HepG2 (cell line): ENCODE data around the gene ANAPC5. TPM values are rescaled to one million over a fixed set of nuclear protein-coding genes. Genes with fewer than 3 reads are reported as not detected.
A peak's percentile ranks its signal among the peaks of the same experiment; 100 is the strongest.

Experiments
- ARHGAP35 ChIP-seq: sonication (generic); formaldehyde crosslinking; IDR thresholded peaks from 2 replicates; pipeline ENCODE4 v1.9.0; 2022; ENCODE audit warnings: mild to moderate bottlenecking, inconsistent platforms, moderate library complexity, missing genetic modification reagents, borderline replicate concordance
- ATF1 ChIP-seq: IDR thresholded peaks from 2 replicates; pipeline ENCODE4 v1.6.1; 2016; ENCODE audit warnings: mild to moderate bottlenecking, control low read depth
- BHLHE40 ChIP-seq: IDR thresholded peaks from 2 replicates; pipeline ENCODE4 v1.6.1; 2011; ENCODE audit warnings: low read length, improper control_type of control experiment
- CHCHD3 ChIP-seq: sonication (generic); formaldehyde crosslinking; IDR thresholded peaks from 2 replicates; pipeline ENCODE4 v1.8.0; 2022; ENCODE audit warnings: mild to moderate bottlenecking, missing genetic modification reagents, moderate library complexity
- ELF3 ChIP-seq: IDR thresholded peaks from 2 replicates; pipeline ENCODE4 v1.6.1; 2016; ENCODE audit warnings: missing genetic modification reagents, missing compliant biosample characterization
- FOXC1 ChIP-seq: sonication (generic); formaldehyde crosslinking; IDR thresholded peaks from 2 replicates; pipeline ENCODE4 v1.8.0; 2022; ENCODE audit warnings: mild to moderate bottlenecking, missing genetic modification reagents, borderline replicate concordance
- HOXA9 ChIP-seq: sonication (generic); formaldehyde crosslinking; IDR thresholded peaks from 2 replicates; pipeline ENCODE4 v1.8.1; 2022; ENCODE audit warnings: missing genetic modification reagents, mild to moderate bottlenecking, moderate library complexity, borderline replicate concordance
- PTBP1 ChIP-seq: fragments of 200-400 bp; formaldehyde crosslinking; IDR thresholded peaks from 2 replicates; pipeline ENCODE4 v1.6.1; 2018; ENCODE audit warnings: low read length, low read depth; ENCODE audit not compliant: poor library complexity, severe bottlenecking
- SNRNP70 ChIP-seq: fragments of 200-400 bp; formaldehyde crosslinking; IDR thresholded peaks from 2 replicates; pipeline ENCODE4 v1.6.1; 2017; ENCODE audit warnings: mild to moderate bottlenecking, low read depth, low read length, moderate library complexity
- SRY ChIP-seq: sonication (generic); formaldehyde crosslinking; IDR thresholded peaks from 2 replicates; pipeline ENCODE4 v1.8.0; 2022; ENCODE audit warnings: mild to moderate bottlenecking, missing genetic modification reagents
- ZFP36L1 ChIP-seq: sonication (generic); formaldehyde crosslinking; IDR thresholded peaks from 2 replicates; pipeline ENCODE4 v1.8.0; 2022; ENCODE audit warnings: mild to moderate bottlenecking, missing genetic modification reagents, moderate library complexity
- ZNF160 ChIP-seq: sonication (generic); formaldehyde crosslinking; IDR thresholded peaks from 2 replicates; pipeline ENCODE4 v1.8.0; 2022; ENCODE audit warnings: mild to moderate bottlenecking, inconsistent platforms, missing genetic modification reagents
- ZNF619 ChIP-seq: sonication (generic); formaldehyde crosslinking; IDR thresholded peaks from 2 replicates; pipeline ENCODE4 v1.4.0; 2020; ENCODE audit warnings: mild to moderate bottlenecking, missing genetic modification reagents
- ZNF720 ChIP-seq: sonication (generic); formaldehyde crosslinking; IDR thresholded peaks from 2 replicates; pipeline ENCODE4 v1.4.0; 2020; ENCODE audit warnings: missing genetic modification reagents
- polyA plus RNA-seq, 8 experiments: library from polyadenylated mRNA; depleted of rRNA in 3 of 8; stranded (reverse) in 7 of 8; unstranded in 1 of 8; fragments of >200 nt; fragmentation: Illumina TruSeq in 4 of 8; extraction: Trizol in 4 of 8; gene quantifications; 2 replicates each; pipeline versions ENCODE4 v1.2.1 to v1.2.3, GENCODE V29; 2011 to 2016; ENCODE audit warnings: low read depth in 4 of 8, missing spikeins in 1 of 8, mixed read lengths in 1 of 8; ENCODE audit not compliant: insufficient read depth in 1 of 8
- total RNA-seq, 5 experiments: library from RNA; depleted of rRNA; stranded (reverse); fragments of >200 nt; fragmentation: Illumina TruSeq; extraction: Trizol; gene quantifications; 2 replicates each; pipeline ENCODE4 v1.2.3, GENCODE V29; 2016; ENCODE audit warnings: low read depth in 1 of 5
- TF ChIP-seq, protein P1 (sequence below): sonication (generic); formaldehyde crosslinking; conservative IDR thresholded peaks from 2 replicates; pipeline ENCODE4 v1.8.0; 2022; ENCODE audit warnings: low read depth, missing genetic modification reagents
- TF ChIP-seq, protein P2 (sequence below): sonication (generic); formaldehyde crosslinking; IDR thresholded peaks from 2 replicates; pipeline ENCODE4 v1.5.1; 2020; ENCODE audit warnings: mild to moderate bottlenecking, missing genetic modification reagents, borderline replicate concordance
- TF ChIP-seq, protein P3 (sequence below): sonication (generic); formaldehyde crosslinking; IDR thresholded peaks from 2 replicates; pipeline ENCODE4 v1.5.0; 2020; ENCODE audit warnings: missing genetic modification reagents
- TF ChIP-seq, protein P4 (sequence below): IDR thresholded peaks from 2 replicates; pipeline ENCODE4 v1.6.1; 2018; ENCODE audit warnings: missing genetic modification reagents, mild to moderate bottlenecking, missing compliant biosample characterization
- TF ChIP-seq, protein P5 (sequence below): sonication (generic); formaldehyde crosslinking; IDR thresholded peaks from 2 replicates; pipeline ENCODE4 v1.4.0; 2020; ENCODE audit warnings: missing genetic modification reagents, borderline replicate concordance
- TF ChIP-seq, protein P6 (sequence below): sonication (generic); formaldehyde crosslinking; IDR thresholded peaks from 2 replicates; pipeline ENCODE4 v1.8.0; 2022; ENCODE audit warnings: mild to moderate bottlenecking, missing genetic modification reagents, moderate library complexity

The ANAPC5 gene
- total and polyA plus RNA-seq, 2 of the 13 experiments (the other 11 are each of a cell fraction or from before 2014, with no cell fraction given), result 146 to 161 TPM

DNA sequence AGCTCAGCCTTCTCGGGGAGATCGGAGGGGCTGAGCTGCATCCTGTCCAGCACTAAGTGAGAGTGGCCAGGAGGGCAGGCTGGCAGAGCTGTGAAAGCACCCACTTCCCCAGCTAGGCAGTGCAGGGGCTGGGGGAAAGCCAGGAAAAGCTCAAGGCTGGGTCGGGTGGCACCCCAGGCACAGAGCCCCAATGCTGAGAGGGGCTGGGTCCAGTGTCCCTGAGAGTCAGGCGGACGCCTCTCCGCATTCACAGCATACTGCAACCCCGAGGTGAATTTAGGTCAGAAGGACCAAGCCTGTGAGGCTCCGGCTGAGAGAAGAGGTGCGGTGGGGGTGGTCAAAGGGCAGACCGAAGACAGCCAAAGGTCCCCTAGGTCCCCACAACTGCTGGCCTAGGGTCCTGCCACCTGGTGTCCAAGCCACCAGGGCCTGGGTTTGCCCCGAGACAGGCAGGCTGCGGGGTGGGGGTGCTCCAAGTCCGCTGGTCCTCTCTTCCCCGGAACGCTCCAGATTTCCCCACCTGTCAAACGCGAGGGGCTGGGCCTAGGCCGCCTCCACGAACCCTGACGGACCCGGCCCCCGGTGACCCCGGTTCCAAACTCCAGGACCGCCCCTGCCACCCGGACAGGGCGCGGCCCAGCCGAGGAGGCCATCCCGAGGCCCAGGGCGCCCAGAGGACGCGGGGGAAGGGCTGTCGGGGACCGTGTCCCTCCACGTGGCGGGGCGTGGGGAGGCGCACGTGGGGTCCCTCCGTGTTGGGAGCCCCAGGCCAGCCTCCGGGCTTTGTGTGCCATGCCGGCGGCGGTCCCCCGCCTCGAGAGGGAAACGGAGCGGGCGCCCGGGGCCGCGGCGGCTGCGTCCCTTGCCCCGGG is 56.2 kb downstream of the ANAPC5 start (continued):
- TF ChIP-seq, protein P1, sequence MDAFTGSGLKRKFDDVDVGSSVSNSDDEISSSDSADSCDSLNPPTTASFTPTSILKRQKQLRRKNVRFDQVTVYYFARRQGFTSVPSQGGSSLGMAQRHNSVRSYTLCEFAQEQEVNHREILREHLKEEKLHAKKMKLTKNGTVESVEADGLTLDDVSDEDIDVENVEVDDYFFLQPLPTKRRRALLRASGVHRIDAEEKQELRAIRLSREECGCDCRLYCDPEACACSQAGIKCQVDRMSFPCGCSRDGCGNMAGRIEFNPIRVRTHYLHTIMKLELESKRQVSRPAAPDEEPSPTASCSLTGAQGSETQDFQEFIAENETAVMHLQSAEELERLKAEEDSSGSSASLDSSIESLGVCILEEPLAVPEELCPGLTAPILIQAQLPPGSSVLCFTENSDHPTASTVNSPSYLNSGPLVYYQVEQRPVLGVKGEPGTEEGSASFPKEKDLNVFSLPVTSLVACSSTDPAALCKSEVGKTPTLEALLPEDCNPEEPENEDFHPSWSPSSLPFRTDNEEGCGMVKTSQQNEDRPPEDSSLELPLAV (CRISPR knock-in tag), result no peak
- TF ChIP-seq PTBP1, result no peak
- TF ChIP-seq, protein P2, sequence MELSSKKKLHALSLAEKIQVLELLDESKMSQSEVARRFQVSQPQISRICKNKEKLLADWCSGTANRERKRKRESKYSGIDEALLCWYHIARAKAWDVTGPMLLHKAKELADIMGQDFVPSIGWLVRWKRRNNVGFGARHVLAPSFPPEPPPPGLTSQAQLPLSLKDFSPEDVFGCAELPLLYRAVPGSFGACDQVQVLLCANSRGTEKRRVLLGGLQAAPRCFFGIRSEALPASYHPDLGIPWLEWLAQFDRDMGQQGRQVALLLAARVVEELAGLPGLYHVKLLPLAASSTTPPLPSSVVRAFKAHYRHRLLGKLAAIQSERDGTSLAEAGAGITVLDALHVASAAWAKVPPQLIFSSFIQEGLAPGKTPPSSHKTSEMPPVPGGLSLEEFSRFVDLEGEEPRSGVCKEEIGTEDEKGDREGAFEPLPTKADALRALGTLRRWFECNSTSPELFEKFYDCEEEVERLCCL (CRISPR knock-in tag), result no peak
- peak; percentile 50; the same call in 1 of the 2 replicates for TF ChIP-seq ZNF619
- peak; percentile 83; the same call in 1 of the 2 replicates for TF ChIP-seq ZFP36L1
- TF ChIP-seq SNRNP70, result no peak
- TF ChIP-seq ZNF160 (CRISPR knock-in tag), result no peak
- TF ChIP-seq, protein P3, sequence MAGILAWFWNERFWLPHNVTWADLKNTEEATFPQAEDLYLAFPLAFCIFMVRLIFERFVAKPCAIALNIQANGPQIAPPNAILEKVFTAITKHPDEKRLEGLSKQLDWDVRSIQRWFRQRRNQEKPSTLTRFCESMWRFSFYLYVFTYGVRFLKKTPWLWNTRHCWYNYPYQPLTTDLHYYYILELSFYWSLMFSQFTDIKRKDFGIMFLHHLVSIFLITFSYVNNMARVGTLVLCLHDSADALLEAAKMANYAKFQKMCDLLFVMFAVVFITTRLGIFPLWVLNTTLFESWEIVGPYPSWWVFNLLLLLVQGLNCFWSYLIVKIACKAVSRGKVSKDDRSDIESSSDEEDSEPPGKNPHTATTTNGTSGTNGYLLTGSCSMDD, result no peak
- no peak for TF ChIP-seq ARHGAP35 (CRISPR knock-in tag)
- TF ChIP-seq, protein P4, sequence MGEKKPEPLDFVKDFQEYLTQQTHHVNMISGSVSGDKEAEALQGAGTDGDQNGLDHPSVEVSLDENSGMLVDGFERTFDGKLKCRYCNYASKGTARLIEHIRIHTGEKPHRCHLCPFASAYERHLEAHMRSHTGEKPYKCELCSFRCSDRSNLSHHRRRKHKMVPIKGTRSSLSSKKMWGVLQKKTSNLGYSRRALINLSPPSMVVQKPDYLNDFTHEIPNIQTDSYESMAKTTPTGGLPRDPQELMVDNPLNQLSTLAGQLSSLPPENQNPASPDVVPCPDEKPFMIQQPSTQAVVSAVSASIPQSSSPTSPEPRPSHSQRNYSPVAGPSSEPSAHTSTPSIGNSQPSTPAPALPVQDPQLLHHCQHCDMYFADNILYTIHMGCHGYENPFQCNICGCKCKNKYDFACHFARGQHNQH, result no peak
- no peak for TF ChIP-seq SRY (CRISPR knock-in tag)
- no peak for TF ChIP-seq ATF1
- no peak for TF ChIP-seq ELF3 (CRISPR knock-in tag)
- TF ChIP-seq HOXA9 (CRISPR knock-in tag), result no peak
- no peak for TF ChIP-seq FOXC1 (CRISPR knock-in tag)
- TF ChIP-seq, protein P5, sequence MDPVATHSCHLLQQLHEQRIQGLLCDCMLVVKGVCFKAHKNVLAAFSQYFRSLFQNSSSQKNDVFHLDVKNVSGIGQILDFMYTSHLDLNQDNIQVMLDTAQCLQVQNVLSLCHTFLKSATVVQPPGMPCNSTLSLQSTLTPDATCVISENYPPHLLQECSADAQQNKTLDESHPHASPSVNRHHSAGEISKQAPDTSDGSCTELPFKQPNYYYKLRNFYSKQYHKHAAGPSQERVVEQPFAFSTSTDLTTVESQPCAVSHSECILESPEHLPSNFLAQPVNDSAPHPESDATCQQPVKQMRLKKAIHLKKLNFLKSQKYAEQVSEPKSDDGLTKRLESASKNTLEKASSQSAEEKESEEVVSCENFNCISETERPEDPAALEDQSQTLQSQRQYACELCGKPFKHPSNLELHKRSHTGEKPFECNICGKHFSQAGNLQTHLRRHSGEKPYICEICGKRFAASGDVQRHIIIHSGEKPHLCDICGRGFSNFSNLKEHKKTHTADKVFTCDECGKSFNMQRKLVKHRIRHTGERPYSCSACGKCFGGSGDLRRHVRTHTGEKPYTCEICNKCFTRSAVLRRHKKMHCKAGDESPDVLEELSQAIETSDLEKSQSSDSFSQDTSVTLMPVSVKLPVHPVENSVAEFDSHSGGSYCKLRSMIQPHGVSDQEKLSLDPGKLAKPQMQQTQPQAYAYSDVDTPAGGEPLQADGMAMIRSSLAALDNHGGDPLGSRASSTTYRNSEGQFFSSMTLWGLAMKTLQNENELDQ (CRISPR knock-in tag), result no peak
- TF ChIP-seq CHCHD3, result peak; percentile 56; the same call in 1 of the 2 replicates
- TF ChIP-seq BHLHE40, result no peak
- TF ChIP-seq, protein P6, sequence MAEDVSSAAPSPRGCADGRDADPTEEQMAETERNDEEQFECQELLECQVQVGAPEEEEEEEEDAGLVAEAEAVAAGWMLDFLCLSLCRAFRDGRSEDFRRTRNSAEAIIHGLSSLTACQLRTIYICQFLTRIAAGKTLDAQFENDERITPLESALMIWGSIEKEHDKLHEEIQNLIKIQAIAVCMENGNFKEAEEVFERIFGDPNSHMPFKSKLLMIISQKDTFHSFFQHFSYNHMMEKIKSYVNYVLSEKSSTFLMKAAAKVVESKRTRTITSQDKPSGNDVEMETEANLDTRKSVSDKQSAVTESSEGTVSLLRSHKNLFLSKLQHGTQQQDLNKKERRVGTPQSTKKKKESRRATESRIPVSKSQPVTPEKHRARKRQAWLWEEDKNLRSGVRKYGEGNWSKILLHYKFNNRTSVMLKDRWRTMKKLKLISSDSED (CRISPR knock-in tag), result no peak
- TF ChIP-seq ZNF720 (CRISPR knock-in tag), result no peak
